HG03460 (cell line): ENCODE data around the gene TTBK1.
A peak's percentile ranks its signal among the peaks of the same experiment; 100 is the strongest.
"Not testable (repeated sequence)": the region's sequence is repeated elsewhere in the genome, so short reads cannot be mapped to it uniquely, and the experiment has no call there.

ENCODE experiments used
- ATAC-seq: cut with Tn5 transposase; IDR thresholded peaks from one replicate; pipeline ENCODE4 v1.9.1; 2021; ENCODE audit not compliant: unreplicated experiment

TTBK1 gene

GRCh38 chr6:43302126-43302525, 58.8 kb downstream of the TTBK1 start:
- ATAC-seq, result no peak

GRCh38 chr6:43303006-43303405, 59.7 kb downstream of the TTBK1 start:
- ATAC-seq, result not testable (repeated sequence)

- no peak for ATAC-seq
Measured at GRCh38 chr6:43303751-43304331, 60.6 kb downstream of the TTBK1 start.

GRCh38 chr6:43304361-43304760, 61.1 kb downstream of the TTBK1 start:
- no peak for ATAC-seq

GRCh38 chr6:43304882-43305281, 61.6 kb downstream of the TTBK1 start:
- no peak for ATAC-seq

GRCh38 chr6:43306086-43306485, 62.8 kb downstream of the TTBK1 start:
- ATAC-seq, result no peak

GRCh38 chr6:43307451-43308100, 64.3 kb downstream of the TTBK1 start:
- no peak for ATAC-seq

- peak; percentile 70 for ATAC-seq
Measured at GRCh38 chr6:43308101-43308989, 65.1 kb downstream of the TTBK1 start, which contains the start of gene CRIP3. CRIP3 (minus strand) TSS chr6:43308826; CDS start chr6:43308792, 34 bp downstream.

GRCh38 chr6:43308990-43309477, 65.8 kb downstream of the TTBK1 start:
- ATAC-seq, result no peak

- no peak for ATAC-seq
Measured at GRCh38 chr6:43310134-43310533, 66.9 kb downstream of the TTBK1 start.

- no peak for ATAC-seq
Measured at GRCh38 chr6:43310624-43311023, 67.3 kb downstream of the TTBK1 start.

- no peak for ATAC-seq
Measured at GRCh38 chr6:43311666-43312065, 68.4 kb downstream of the TTBK1 start.

- no peak for ATAC-seq
Measured at GRCh38 chr6:43313813-43314212, 70.5 kb downstream of the TTBK1 start.

GRCh38 chr6:43318011-43318410, 74.7 kb downstream of the TTBK1 start:
- ATAC-seq, result no peak

- ATAC-seq, result no peak
Measured at GRCh38 chr6:43325876-43326275, 82.6 kb downstream of the TTBK1 start.

GRCh38 chr6:43328528-43328927, 85.2 kb downstream of the TTBK1 start:
- no peak for ATAC-seq

GRCh38 chr6:43331470-43331869, 88.2 kb downstream of the TTBK1 start:
- ATAC-seq, result no peak

GRCh38 chr6:43331891-43332290, 88.6 kb downstream of the TTBK1 start:
- no peak for ATAC-seq

GRCh38 chr6:43334466-43335095, 91.3 kb downstream of the TTBK1 start:
- no peak for ATAC-seq

GRCh38 chr6:43335469-43335868, 92.2 kb downstream of the TTBK1 start:
- no peak for ATAC-seq

- no peak for ATAC-seq
Measured at GRCh38 chr6:43336382-43336781, 93.1 kb downstream of the TTBK1 start.
